GM10266 (cell line): ENCODE measurements around the gene LTBP4.
A peak's percentile ranks its signal among the peaks of the same experiment; 100 is the strongest.
"Not testable (repeated sequence)": the region's sequence is repeated elsewhere in the genome, so short reads cannot be mapped to it uniquely, and the experiment has no call there.

Source experiments
- DNase-seq: peaks from one replicate; pipeline ENCODE4 v3.0.0; 2012; ENCODE audit errors: extremely low spot score
- TF ChIP-seq, protein P1 (sequence below): IDR thresholded peaks from 2 replicates; pipeline ENCODE4 v1.5.1; 2012; ENCODE audit warnings: mild to moderate bottlenecking, low read depth; ENCODE audit not compliant: control insufficient read depth, insufficient read depth; ENCODE audit errors: missing control alignments

The LTBP4 gene

DNA sequence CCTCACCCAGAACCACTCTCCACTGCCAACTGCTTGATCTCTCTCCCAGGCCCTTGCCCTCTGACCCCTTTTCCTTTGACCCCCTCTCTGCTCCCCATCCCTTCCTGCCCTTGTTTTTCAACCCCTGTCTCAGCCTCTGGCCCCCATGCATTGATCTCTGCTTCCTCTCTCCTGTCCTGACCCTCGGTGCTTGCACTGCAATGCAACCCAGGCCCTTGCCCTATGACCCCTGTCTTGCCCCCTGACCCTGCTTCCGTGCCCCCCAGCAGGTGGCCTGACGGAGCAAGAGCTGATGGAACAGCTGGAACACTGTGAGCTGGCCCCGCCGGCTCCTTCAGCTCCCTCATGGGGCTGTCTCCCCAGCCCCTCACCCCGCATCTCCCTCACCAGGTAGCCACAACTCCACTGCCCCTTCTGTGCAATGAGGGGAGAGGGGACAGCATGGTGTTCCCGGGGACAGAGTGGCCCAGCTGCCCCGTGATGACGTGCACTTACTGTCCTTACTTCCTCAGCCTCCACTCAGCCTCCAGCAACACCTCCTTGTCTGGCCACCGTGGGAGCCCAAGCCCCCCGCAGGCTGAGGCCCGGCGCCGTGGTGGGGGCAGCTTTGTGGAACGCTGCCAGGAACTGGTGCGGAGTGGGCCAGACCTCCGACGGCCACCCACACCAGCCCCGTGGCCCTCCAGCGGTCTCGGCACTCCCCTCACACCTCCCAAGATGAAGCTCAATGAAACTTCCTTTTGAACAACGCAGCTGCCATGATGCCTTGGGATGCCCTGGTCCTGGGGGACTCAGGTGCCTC, 10.5 kb upstream of the LTBP4 start:
- DNase-seq: no peak
- TF ChIP-seq, protein P1, sequence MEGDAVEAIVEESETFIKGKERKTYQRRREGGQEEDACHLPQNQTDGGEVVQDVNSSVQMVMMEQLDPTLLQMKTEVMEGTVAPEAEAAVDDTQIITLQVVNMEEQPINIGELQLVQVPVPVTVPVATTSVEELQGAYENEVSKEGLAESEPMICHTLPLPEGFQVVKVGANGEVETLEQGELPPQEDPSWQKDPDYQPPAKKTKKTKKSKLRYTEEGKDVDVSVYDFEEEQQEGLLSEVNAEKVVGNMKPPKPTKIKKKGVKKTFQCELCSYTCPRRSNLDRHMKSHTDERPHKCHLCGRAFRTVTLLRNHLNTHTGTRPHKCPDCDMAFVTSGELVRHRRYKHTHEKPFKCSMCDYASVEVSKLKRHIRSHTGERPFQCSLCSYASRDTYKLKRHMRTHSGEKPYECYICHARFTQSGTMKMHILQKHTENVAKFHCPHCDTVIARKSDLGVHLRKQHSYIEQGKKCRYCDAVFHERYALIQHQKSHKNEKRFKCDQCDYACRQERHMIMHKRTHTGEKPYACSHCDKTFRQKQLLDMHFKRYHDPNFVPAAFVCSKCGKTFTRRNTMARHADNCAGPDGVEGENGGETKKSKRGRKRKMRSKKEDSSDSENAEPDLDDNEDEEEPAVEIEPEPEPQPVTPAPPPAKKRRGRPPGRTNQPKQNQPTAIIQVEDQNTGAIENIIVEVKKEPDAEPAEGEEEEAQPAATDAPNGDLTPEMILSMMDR: no peak

DNA sequence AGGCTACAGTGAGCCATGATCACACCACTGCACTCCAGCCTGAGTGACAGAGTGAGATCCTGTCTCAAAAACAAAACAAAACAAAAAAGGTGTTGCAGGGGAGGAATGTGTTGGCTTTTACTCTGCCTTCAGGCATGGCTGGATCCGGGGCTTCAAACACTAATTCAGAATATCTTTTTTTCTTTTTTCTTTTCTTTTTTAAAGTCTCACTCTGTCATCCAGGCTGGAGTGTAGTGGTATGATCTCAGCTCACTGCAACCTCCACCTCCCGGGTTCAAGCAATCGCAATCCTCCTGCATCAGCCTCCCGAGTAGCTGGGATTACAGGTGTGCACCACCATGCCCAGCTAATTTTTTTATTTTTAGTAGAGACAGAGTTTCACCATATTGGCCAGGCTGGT, 9.4 kb upstream of the LTBP4 start:
- DNase-seq: not testable (repeated sequence)

DNA sequence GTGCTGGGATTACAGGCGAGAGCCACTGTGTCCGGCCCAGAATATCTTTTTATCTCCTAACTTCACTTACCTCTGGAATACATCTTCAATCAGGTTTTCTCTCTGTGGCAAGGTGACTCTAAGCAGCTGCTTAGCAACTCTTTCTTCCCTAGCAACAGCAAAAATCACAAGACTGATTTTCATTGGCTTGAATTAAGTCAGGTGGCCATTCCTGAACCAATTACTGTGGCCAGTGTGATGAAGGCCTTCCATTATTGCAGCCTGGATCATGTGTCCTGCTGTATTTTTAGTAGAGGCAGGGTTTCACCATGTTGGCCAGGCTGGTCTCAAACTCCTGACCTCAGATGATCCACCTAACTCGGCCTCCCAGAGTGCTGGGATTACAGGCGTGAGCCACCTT, 9.0 kb upstream of the LTBP4 start:
- TF ChIP-seq, protein P1: no peak
- DNase-seq: peak; percentile 73

DNA sequence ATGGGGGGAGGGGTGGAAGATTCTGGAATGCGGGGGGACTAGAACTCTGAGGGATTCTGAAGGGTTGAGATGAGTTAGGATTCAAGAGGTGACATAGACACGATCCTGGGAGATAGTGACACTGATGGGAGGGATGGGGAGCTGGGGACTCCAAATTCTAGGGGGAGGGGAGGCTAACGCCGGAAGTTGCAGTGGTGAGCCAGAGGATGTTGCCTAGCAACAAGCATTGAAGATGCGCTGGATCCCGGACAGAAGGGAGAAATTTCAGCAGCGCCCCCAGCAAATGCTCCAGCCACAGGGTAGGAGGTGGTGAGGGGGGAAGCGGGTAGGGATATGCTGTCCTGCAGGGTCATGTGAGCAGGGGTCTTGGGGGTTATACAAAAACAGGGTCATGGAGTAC, 6.9 kb upstream of the LTBP4 start:
- DNase-seq: no peak
- TF ChIP-seq, protein P1: no peak

DNA sequence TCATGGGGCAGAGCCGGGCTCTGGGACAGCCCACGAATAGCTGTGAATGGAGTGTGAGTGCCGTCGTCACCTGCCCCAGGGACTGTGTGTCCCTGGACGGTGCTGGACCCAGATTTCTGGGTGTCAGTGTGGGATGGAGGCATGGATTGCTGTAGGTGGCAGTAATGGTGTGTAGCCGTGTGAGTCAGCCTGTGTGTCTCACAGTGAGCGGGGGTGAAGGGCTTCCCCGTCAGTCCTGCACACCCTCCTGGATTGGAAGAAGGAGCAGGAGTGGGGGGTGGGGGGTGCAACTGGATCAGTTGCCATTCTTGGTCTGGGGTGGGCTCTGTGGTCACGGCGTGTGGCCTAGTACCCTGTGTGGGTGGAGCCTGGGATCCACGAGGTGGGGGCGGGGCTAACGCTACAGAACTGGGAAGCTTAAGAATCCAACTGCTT, 6.5 kb upstream of the LTBP4 start:
- DNase-seq: no peak
- TF ChIP-seq, protein P1: no peak

DNA sequence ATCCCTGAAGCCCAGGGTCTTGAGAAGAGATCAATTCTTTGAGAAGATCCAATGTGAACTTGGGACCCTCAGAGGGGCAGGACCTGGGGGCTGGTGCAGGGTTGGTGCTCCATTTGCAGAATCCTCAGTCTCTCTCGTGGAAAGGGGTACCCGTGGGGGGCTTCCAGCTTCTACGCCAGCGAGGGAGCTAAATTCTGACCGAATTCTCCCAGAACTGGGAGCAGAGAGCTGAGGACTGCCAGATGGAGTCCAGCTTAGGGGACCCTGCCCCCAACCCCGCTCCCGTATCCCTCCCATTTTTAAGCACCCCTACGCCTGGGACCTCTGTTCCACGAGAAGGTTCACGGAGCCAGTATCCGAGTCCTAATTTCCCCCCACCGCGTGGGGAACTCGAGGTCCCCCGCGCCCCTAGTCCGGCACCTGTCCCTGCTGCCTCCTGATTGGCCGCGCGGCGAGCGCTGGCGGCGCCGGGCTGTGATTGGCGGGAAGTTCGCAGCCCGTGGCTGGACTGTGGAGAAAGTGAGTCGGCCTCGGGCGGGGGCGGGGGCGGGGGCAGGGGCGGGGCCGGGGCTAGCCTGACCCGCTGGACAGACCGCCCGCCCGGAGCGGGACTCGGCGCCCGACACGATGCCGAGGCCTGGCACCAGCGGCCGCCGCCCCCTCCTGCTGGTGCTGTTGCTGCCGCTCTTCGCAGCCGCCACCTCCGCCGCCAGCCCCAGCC, 4.4 kb upstream of the LTBP4 start:
- TF ChIP-seq, protein P1: no peak
- DNase-seq: no peak

DNA sequence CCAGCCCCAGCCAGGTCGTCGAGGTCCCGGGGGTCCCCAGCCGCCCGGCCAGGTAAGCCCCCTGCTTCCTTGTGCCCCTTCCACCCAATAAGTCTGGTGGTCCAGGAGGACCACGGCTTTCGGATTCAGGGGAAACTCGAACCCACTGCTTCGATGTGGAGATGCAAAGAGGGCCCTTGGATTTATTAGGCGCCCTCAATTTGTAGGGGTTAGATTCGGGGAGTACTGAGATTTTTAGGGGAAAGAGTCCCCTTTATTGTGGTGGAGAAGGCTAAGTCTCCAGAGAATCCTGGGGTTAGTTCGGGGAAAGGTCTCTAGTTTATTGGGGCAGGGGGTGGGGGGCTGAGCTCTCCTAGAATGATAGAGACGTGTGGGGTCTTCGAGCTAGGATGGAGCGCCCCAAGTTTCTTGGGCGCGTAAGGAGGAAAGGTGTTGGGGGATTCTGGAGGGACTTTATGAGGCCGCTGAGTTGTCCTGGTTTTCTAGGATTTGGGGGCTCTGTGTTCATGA, 3.8 kb upstream of the LTBP4 start:
- TF ChIP-seq, protein P1: no peak
- peak; percentile 14 for DNase-seq
